HG03060 (cell line): Measurements from ENCODE around the gene SLN.

ENCODE experiments used
- ATAC-seq: cut with Tn5 transposase; IDR thresholded peaks from one replicate; pipeline ENCODE4 v1.9.1; 2021; ENCODE audit warnings: low read depth, moderate number of reproducible peaks; ENCODE audit not compliant: unreplicated experiment

SLN gene

GRCh38 chr11:107688322-107688918, 23.4 kb downstream of the SLN start:
- ATAC-seq, result no peak

DNA sequence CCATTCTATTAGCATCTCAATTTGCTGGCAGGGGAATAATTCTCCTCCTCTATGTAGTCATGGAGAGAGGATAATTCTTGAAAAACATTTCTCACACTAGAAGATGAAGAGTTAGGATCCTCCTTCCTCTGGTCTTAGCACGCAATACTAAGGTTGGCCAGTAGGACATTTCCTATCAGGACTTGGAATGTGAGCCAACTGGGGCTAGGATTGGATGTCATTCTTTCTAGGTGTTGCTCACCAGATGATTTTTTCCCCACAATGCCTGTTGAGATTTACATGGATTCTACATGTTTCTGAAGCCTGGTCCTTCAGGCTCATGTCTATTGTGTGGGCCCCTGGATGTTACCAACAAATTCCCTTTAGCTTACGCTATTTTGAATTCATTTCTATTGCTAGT, 28.0 kb downstream of the SLN start:
- ATAC-seq, result no peak

GRCh38 chr11:107683061-107683460, 28.8 kb downstream of the SLN start:
- ATAC-seq, result no peak

- no peak for ATAC-seq
These were observed 29.3 kb downstream of the SLN start for GRCh38 chr11:107682572-107682971.

- ATAC-seq, result no peak
These were observed 29.7 kb downstream of the SLN start for GRCh38 chr11:107682171-107682570.

GRCh38 chr11:107679255-107680024, 32.4 kb downstream of the SLN start:
- ATAC-seq, result no peak

GRCh38 chr11:107678632-107678971, 33.3 kb downstream of the SLN start:
- no peak for ATAC-seq

- no peak for ATAC-seq
These were observed 33.8 kb downstream of the SLN start for GRCh38 chr11:107677924-107678631.

DNA sequence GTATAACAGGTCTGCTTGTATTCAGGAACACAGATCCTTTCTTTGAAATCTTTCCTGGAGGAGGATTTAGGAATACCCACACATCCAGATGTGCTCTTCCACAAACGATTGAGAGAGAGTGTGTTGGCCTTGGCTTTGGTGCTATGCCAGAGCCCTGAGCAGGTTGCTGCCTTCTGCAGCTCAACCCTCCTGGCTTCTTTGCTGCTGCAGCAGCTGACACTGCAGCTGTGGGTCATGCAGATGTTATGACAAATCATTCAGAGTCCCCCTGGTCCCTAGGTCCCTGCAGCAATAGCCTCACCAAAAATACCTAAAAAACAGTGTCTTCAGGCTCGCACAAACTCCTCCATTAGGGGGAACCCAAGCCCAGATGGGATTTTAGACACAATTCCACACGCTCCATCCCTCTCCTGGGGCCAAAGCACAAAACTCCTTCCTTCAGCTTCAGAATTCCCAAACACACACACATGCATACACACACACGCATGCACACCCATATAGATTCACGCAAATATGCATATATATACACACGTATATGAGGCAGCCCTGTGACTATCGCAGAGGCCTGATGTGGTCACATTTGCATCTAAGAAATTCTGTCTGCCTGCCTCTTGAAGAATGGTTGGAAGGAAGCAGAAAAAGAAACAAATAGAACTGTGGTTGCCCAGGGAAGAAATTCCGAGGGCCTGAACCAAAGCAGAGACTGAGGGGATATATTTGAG, 35.4 kb downstream of the SLN start:
- no peak for ATAC-seq

GRCh38 chr11:107675902-107676301, 36.0 kb downstream of the SLN start:
- ATAC-seq, result no peak

- no peak for ATAC-seq
These were observed 41.8 kb downstream of the SLN start for GRCh38 chr11:107669893-107670601.

GRCh38 chr11:107669191-107669740, 42.6 kb downstream of the SLN start:
- ATAC-seq, result no peak

GRCh38 chr11:107666911-107667613, 44.8 kb downstream of the SLN start:
- no peak for ATAC-seq

DNA sequence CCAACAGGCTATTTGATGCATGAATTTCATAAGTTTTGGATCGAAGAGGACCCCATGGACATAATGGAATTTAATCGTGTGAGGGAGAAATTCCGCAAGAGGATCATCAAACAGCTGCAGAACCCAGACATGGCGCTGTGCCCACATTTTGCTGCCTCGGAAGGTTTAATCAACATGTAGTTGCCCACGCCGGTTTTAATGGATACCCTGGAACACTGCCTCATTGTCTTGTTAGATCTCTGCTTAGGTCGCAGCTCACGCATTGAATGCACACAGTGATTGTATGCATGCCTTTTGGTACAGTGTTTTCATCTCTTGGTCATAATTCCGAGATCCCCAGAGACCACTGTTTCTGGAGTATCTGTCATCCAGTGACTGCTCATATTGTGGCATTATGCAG, 46.8 kb downstream of the SLN start:
- ATAC-seq, result no peak

DNA sequence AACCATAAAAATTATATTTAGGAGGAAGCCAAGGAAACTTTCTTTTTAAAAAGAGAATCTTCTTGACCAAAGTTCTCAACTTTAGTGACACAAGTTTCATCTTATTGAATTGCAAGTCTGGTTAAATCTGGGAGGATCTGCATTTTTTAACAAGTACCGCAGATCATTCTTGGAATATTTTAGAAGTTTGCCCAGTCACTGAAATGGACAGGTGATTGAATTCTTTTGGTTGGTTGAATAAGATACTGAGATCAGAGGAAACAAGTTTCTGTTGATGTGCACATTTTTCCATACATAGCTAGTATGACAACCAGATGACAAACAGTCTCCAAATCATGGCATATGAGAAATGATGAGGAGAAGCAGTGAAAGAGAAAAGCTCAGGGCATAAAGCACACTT, 50.2 kb downstream of the SLN start:
- ATAC-seq, result no peak

- no peak for ATAC-seq
These were observed 51.8 kb downstream of the SLN start for GRCh38 chr11:107660066-107660465.

DNA sequence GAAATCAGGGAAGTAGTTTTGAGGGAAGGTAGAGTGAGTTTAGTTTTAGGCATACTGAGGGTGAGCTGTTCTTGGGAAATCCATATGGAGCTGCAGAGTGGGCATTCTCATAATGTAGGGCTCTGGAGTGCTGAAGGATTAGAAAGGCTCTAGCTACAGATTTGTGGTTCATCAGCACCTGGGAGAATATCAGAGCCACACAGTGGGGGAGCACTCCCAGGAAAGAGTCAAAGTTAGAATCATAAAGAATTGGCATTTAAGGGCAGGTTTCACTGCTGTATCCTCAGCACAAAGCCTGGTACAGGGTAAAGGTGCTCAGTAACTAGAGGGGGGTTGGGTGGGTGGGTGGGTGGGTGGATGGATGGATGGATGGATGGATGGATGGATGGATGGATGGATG, 52.5 kb downstream of the SLN start:
- no peak for ATAC-seq
